Measurements from ENCODE around the gene LACTB. TPM values are rescaled to one million over a fixed set of nuclear protein-coding genes. Genes with fewer than 3 reads are reported as not detected.

The LACTB gene
- total and polyA plus RNA-seq, 4 donors, result 13.2 to 25.3 (median 19.1) TPM

GRCh38 chr15:63172851-63173451 is 51.3 kb downstream of the LACTB start:
- TF ChIP-seq RAD21 (IDR thresholded peaks at IDR 0.05), result no peak
- TF ChIP-seq GABPA (IDR thresholded peaks at IDR 0.05 in 1 of 2, conservative IDR thresholded peaks at IDR 0.05 in 1 of 2), result no peak
- TF ChIP-seq HNF4A (conservative IDR thresholded peaks at IDR 0.05), result no peak
- no peak for TF ChIP-seq YY1 (IDR thresholded peaks at IDR 0.05)
- TF ChIP-seq FOXA2 (IDR thresholded peaks at IDR 0.05), result no peak
- no peak for TF ChIP-seq CTCF (IDR thresholded peaks at IDR 0.05; ENCODE audit: low read depth, low read length, missing input control)
- no peak for TF ChIP-seq JUND (IDR thresholded peaks at IDR 0.05)
- no peak for TF ChIP-seq SP1 (IDR thresholded peaks at IDR 0.05)
- TF ChIP-seq HNF4G (IDR thresholded peaks at IDR 0.05), result no peak
- no peak for TF ChIP-seq MAX (IDR thresholded peaks at IDR 0.05)
- TF ChIP-seq ZBTB33 (IDR thresholded peaks at IDR 0.05), result no peak
- no peak for TF ChIP-seq FOXA1 (IDR thresholded peaks at IDR 0.05)
- TF ChIP-seq TAF1 (conservative IDR thresholded peaks at IDR 0.05), result no peak
- TF ChIP-seq REST (IDR thresholded peaks at IDR 0.05), result no peak
- no peak for TF ChIP-seq NR2F2 (IDR thresholded peaks at IDR 0.05)
- no peak for DNase-seq (ENCODE audit: low spot score)
- Histone ChIP-seq H3K9me3 (ENCODE audit: control insufficient read depth in 4 of 4, low read length in 3 of 4) (no peaks in the 10 kb centered on the region), H3K9ac (ENCODE audit: low read depth in 1 of 2, low read length in 2 of 2) (no peak overlapping the region), H3K4me3 (ENCODE audit: low read depth in 1 of 3, low read length in 3 of 3) (no peak overlapping the region), H3K4me1 (ENCODE audit: control insufficient read depth in 4 of 4, insufficient read depth in 4 of 4, low read length in 3 of 4) (no peaks in the 10 kb centered on the region), H3K36me3 (ENCODE audit: control insufficient read depth in 4 of 4, insufficient read depth in 3 of 4, low read depth in 1 of 4, low read length in 3 of 4) (no peaks in the 10 kb centered on the region), H3K27ac (ENCODE audit: low read depth in 1 of 2, low read length in 2 of 2) (no peak overlapping the region), H3K27me3 (ENCODE audit: control insufficient read depth in 4 of 4, insufficient read depth in 4 of 4, low read length in 3 of 4) (no peaks in the 10 kb centered on the region)
- WGBS, result 92% methylated on average over 3 of the region's 3 CpGs

GRCh38 chr15:63176302-63176701 is 54.6 kb downstream of the LACTB start:
- Histone ChIP-seq H3K27ac (ENCODE audit: low read depth in 1 of 2, low read length in 2 of 2) (no peak overlapping the region), H3K4me1 (ENCODE audit: control insufficient read depth in 4 of 4, insufficient read depth in 4 of 4, low read length in 3 of 4) (no peaks in the 10 kb centered on the region), H3K27me3 (ENCODE audit: control insufficient read depth in 4 of 4, insufficient read depth in 4 of 4, low read length in 3 of 4) (no peaks in the 10 kb centered on the region), H3K9me3 (ENCODE audit: control insufficient read depth in 4 of 4, low read length in 3 of 4) (no peaks in the 10 kb centered on the region), H3K4me3 (ENCODE audit: low read depth in 1 of 3, low read length in 3 of 3) (no peak overlapping the region), H3K36me3 (ENCODE audit: control insufficient read depth in 4 of 4, insufficient read depth in 3 of 4, low read depth in 1 of 4, low read length in 3 of 4) (no peaks in the 10 kb centered on the region), H3K9ac (ENCODE audit: low read depth in 1 of 2, low read length in 2 of 2) (no peak overlapping the region)
- 98% methylated on average over 3 of the region's 3 CpGs for WGBS
- TF ChIP-seq GABPA (IDR thresholded peaks at IDR 0.05 in 1 of 2, conservative IDR thresholded peaks at IDR 0.05 in 1 of 2) (no peak), FOXA2 (IDR thresholded peaks at IDR 0.05) (no peak), FOXA1 (IDR thresholded peaks at IDR 0.05) (no peak)
- no peak for DNase-seq (ENCODE audit: low spot score)
